Measurements from ENCODE around the gene ESPL1.
"Not testable (repeated sequence)": the region's sequence is repeated elsewhere in the genome, so short reads cannot be mapped to it uniquely, and the experiment has no call there.

Gene ESPL1

GRCh38 chr12:53300187-53300586 lies 32.1 kb downstream of the ESPL1 start:
- no peak for DNase-seq

- DNase-seq, result no peak
These were observed 34.8 kb downstream of the ESPL1 start for GRCh38 chr12:53302903-53303302.

- DNase-seq, result no peak
These were observed 38.7 kb downstream of the ESPL1 start for GRCh38 chr12:53306826-53307225.

- no peak for DNase-seq
These were observed 40.2 kb downstream of the ESPL1 start for GRCh38 chr12:53308276-53308675.

- no peak for DNase-seq
These were observed 45.9 kb downstream of the ESPL1 start for GRCh38 chr12:53313996-53314395.

GRCh38 chr12:53320352-53321195 lies 52.5 kb downstream of the ESPL1 start:
- DNase-seq, result no peak

GRCh38 chr12:53324113-53324778 lies 56.1 kb downstream of the ESPL1 start:
- DNase-seq, result peak; percentile 67

GRCh38 chr12:53324779-53325510 lies 56.8 kb downstream of the ESPL1 start:
- peak; percentile 94 for DNase-seq

GRCh38 chr12:53325511-53326061 lies 57.5 kb downstream of the ESPL1 start:
- peak; percentile 79 for DNase-seq

GRCh38 chr12:53326460-53327185 lies 58.5 kb downstream of the ESPL1 start:
- no peak for DNase-seq

- DNase-seq, result no peak
These were observed 59.4 kb downstream of the ESPL1 start for GRCh38 chr12:53327435-53328042.

GRCh38 chr12:53328043-53328435 lies 59.9 kb downstream of the ESPL1 start:
- peak; percentile 26 for DNase-seq

- DNase-seq, result no peak
These were observed 62.6 kb downstream of the ESPL1 start for GRCh38 chr12:53330671-53331070.

- DNase-seq, result not testable (repeated sequence)
These were observed 64.2 kb downstream of the ESPL1 start for GRCh38 chr12:53332339-53332738.

- DNase-seq, result no peak
These were observed 64.6 kb downstream of the ESPL1 start for GRCh38 chr12:53332744-53333143.

- DNase-seq, result no peak
These were observed 65.2 kb downstream of the ESPL1 start for GRCh38 chr12:53333289-53333688.

- no peak for DNase-seq
These were observed 65.7 kb downstream of the ESPL1 start for GRCh38 chr12:53333845-53334244.

GRCh38 chr12:53334822-53335221 lies 66.7 kb downstream of the ESPL1 start:
- no peak for DNase-seq

- peak; percentile 42 for DNase-seq
These were observed 68.1 kb downstream of the ESPL1 start, which contains the start of gene SP7 for GRCh38 chr12:53336181-53336681. SP7 (minus strand) TSS chr12:53336354; CDS start chr12:53335646, 708 bp downstream.

- DNase-seq, result no peak
These were observed 69.9 kb downstream of the ESPL1 start for GRCh38 chr12:53338017-53338416.

- no peak for DNase-seq
These were observed 70.8 kb downstream of the ESPL1 start for GRCh38 chr12:53338916-53339315.

GRCh38 chr12:53340398-53340797 lies 72.3 kb downstream of the ESPL1 start:
- no peak for DNase-seq
